Measurements from ENCODE around the gene PUM1.
A peak's percentile ranks its signal among the peaks of the same experiment; 100 is the strongest.
"Not testable (repeated sequence)": the region's sequence is repeated elsewhere in the genome, so short reads cannot be mapped to it uniquely, and the experiment has no call there.

Gene PUM1

DNA sequence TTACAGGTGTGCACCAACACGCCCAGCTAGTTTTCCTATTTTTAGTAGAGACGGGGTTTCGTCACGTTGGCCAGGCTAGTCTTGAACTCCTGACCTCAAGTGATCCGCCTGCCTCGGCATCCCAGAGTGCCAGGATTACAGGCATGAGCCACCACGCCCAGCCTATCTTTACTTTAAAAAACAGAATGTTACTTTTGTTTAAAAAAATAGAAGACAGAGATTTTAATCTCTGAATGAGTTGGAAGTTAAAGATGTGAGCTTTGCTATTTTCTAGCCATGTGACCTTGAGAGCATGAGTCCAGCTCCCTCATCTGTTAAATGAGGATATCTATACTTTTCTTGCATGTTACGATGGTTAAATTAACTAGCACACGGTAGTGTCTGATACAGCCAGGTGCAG, 3.9 kb upstream of the PUM1 start:
- no peak for DNase-seq (ENCODE audit: low read depth, low spot score)
- H3K27ac ChIP-seq, result no peak overlapping the region
- TF ChIP-seq EZH2 (IDR thresholded peaks at IDR 0.05) (no peak), FOXP2 (optimal IDR thresholded peaks at IDR 0.05; ENCODE audit: control extremely low read depth, extremely low read length, insufficient read depth) (no peak)
- no peak overlapping the region for H3K4me3 ChIP-seq
- H3K9me3 ChIP-seq (ENCODE audit: low read depth, low read length), result no peaks in the 10 kb centered on the region
- H3K9ac ChIP-seq (ENCODE audit: insufficient read length), result no peak overlapping the region
- peaks cover 5% of the 10 kb centered on the region; the same call in 1 of the 2 replicates for H3K36me3 ChIP-seq (ENCODE audit: insufficient read depth, low read length)

- TF ChIP-seq FOXP2 (optimal IDR thresholded peaks at IDR 0.05; ENCODE audit: control extremely low read depth, extremely low read length, insufficient read depth), result no peak
- TF ChIP-seq POLR2AphosphoS5 (IDR thresholded peaks at IDR 0.05; ENCODE audit: borderline replicate concordance, low read depth, low read length), result no peak
- TF ChIP-seq EZH2 (IDR thresholded peaks at IDR 0.05), result no peak
- H3K27ac ChIP-seq, result peak overlapping the region; percentile 99
- no peaks in the 10 kb centered on the region for H3K9me3 ChIP-seq (ENCODE audit: low read depth, low read length)
- H3K36me3 ChIP-seq (ENCODE audit: insufficient read depth, low read length), result peaks cover 40% of the 10 kb centered on the region
- H3K4me3 ChIP-seq, result peak overlapping the region; percentile 99
- no peak for DNase-seq (ENCODE audit: low read depth, low spot score)
- peak overlapping the region; percentile 100 for H3K9ac ChIP-seq (ENCODE audit: insufficient read length)
These were observed 703 bp downstream of the PUM1 start for GRCh38 chr1:31064718-31065309.

- Histone ChIP-seq H3K9me3 (ENCODE audit: low read depth, low read length) (no peaks in the 10 kb centered on the region), H3K36me3 (ENCODE audit: insufficient read depth, low read length) (peaks cover 46% of the 10 kb centered on the region), H3K4me3 (peak overlapping the region; percentile 99), H3K9ac (ENCODE audit: insufficient read length) (peak overlapping the region; percentile 100), H3K27ac (peak overlapping the region; percentile 99; the same call in 1 of the 2 replicates)
- TF ChIP-seq POLR2AphosphoS5 (IDR thresholded peaks at IDR 0.05; ENCODE audit: borderline replicate concordance, low read depth, low read length) (no peak), EZH2 (IDR thresholded peaks at IDR 0.05) (no peak), FOXP2 (optimal IDR thresholded peaks at IDR 0.05; ENCODE audit: control extremely low read depth, extremely low read length, insufficient read depth) (no peak)
- no peak for DNase-seq (ENCODE audit: low read depth, low spot score)
These were observed 1.3 kb downstream of the PUM1 start for GRCh38 chr1:31064111-31064717.

- Histone ChIP-seq H3K27ac (no peak overlapping the region), H3K9ac (ENCODE audit: insufficient read length) (peak overlapping the region; percentile 100), H3K36me3 (ENCODE audit: insufficient read depth, low read length) (peaks cover 52% of the 10 kb centered on the region), H3K4me3 (peak overlapping the region; percentile 99), H3K9me3 (ENCODE audit: low read depth, low read length) (no peaks in the 10 kb centered on the region)
- TF ChIP-seq EZH2 (IDR thresholded peaks at IDR 0.05) (no peak), FOXP2 (optimal IDR thresholded peaks at IDR 0.05; ENCODE audit: control extremely low read depth, extremely low read length, insufficient read depth) (no peak), POLR2AphosphoS5 (IDR thresholded peaks at IDR 0.05; ENCODE audit: borderline replicate concordance, low read depth, low read length) (no peak)
- DNase-seq (ENCODE audit: low read depth, low spot score), result no peak
These were observed 1.9 kb downstream of the PUM1 start for GRCh38 chr1:31063631-31064030.

- TF ChIP-seq EZH2 (IDR thresholded peaks at IDR 0.05) (no peak), POLR2AphosphoS5 (IDR thresholded peaks at IDR 0.05; ENCODE audit: borderline replicate concordance, low read depth, low read length) (no peak), FOXP2 (optimal IDR thresholded peaks at IDR 0.05; ENCODE audit: control extremely low read depth, extremely low read length, insufficient read depth) (no peak)
- peaks cover 59% of the 10 kb centered on the region for H3K36me3 ChIP-seq (ENCODE audit: insufficient read depth, low read length)
- H3K9me3 ChIP-seq (ENCODE audit: low read depth, low read length), result no peaks in the 10 kb centered on the region
- H3K27ac ChIP-seq, result no peak overlapping the region
- no peak for DNase-seq (ENCODE audit: low read depth, low spot score)
- peak overlapping the region; percentile 100 for H3K9ac ChIP-seq (ENCODE audit: insufficient read length)
- peak overlapping the region; percentile 99 for H3K4me3 ChIP-seq
These were observed 2.6 kb downstream of the PUM1 start for GRCh38 chr1:31062867-31063380.

- Histone ChIP-seq H3K4me3 (peak overlapping the region; percentile 99), H3K9ac (ENCODE audit: insufficient read length) (peak overlapping the region; percentile 100), H3K36me3 (ENCODE audit: insufficient read depth, low read length) (peaks cover 63% of the 10 kb centered on the region)
- not testable (repeated sequence) for H3K27ac ChIP-seq; H3K9me3 ChIP-seq (ENCODE audit: low read depth, low read length); DNase-seq (ENCODE audit: low read depth, low spot score)
These were observed 3.2 kb downstream of the PUM1 start for GRCh38 chr1:31062162-31062866.

- H3K36me3 ChIP-seq (ENCODE audit: insufficient read depth, low read length), result peaks cover 87% of the 10 kb centered on the region
- no peak overlapping the region for H3K27ac ChIP-seq
- no peak for DNase-seq (ENCODE audit: low read depth, low spot score)
- no peaks in the 10 kb centered on the region for H3K9me3 ChIP-seq (ENCODE audit: low read depth, low read length)
- TF ChIP-seq EZH2 (IDR thresholded peaks at IDR 0.05) (no peak), FOXP2 (optimal IDR thresholded peaks at IDR 0.05; ENCODE audit: control extremely low read depth, extremely low read length, insufficient read depth) (no peak), POLR2AphosphoS5 (IDR thresholded peaks at IDR 0.05; ENCODE audit: borderline replicate concordance, low read depth, low read length) (no peak)
- H3K9ac ChIP-seq (ENCODE audit: insufficient read length), result no peak overlapping the region
- no peak overlapping the region for H3K4me3 ChIP-seq
These were observed 7.5 kb downstream of the PUM1 start for GRCh38 chr1:31058012-31058411.

GRCh38 chr1:31055953-31056352, 9.6 kb downstream of the PUM1 start:
- TF ChIP-seq EZH2 (IDR thresholded peaks at IDR 0.05) (no peak), POLR2AphosphoS5 (IDR thresholded peaks at IDR 0.05; ENCODE audit: borderline replicate concordance, low read depth, low read length) (no peak), FOXP2 (optimal IDR thresholded peaks at IDR 0.05; ENCODE audit: control extremely low read depth, extremely low read length, insufficient read depth) (no peak)
- DNase-seq (ENCODE audit: low read depth, low spot score), result no peak
- Histone ChIP-seq H3K9me3 (ENCODE audit: low read depth, low read length) (no peaks in the 10 kb centered on the region), H3K4me3 (no peak overlapping the region), H3K27ac (no peak overlapping the region), H3K36me3 (ENCODE audit: insufficient read depth, low read length) (peaks cover 85% of the 10 kb centered on the region), H3K9ac (ENCODE audit: insufficient read length) (no peak overlapping the region)

Data from SK-N-MC (cell line).